ENCODE results near the gene ESYT2. TPM values are rescaled to one million over a fixed set of nuclear protein-coding genes. Genes with fewer than 3 reads are reported as not detected.

Gene ESYT2
- total RNA-seq, 1 experiment from 2014 or later = 39.0 TPM

DNA sequence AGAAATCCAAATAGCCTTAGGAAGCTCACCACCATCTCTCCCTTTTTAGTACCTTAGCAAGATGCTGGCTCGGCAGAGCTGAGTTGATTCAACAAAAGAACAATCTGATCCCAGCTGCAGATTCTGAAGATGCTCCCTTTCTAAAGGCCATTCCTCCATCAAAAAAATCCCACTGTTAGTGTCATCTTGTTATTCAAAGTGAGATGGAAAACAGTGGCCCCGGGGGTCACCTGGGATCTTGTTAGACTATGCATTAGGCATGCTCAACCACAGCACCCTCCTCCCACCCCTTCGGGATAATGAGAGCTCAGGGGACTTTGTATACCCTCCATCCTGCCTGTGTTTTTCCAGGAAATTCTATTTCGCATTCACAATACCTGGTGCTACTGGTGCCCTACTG is 127.1 kb downstream of the ESYT2 start:
- no peak overlapping the region for H3K56ac ChIP-seq (ENCODE audit: insufficient read length, low read depth, low read length)
- no peak for TF ChIP-seq CTCF (conservative IDR thresholded peaks at IDR 0.05)
- no peak overlapping the region for H3T11ph ChIP-seq (ENCODE audit: low read length)
- peak; percentile 66 for DNase-seq
- Mint-ChIP-seq H3K4me3 (peak overlapping the region; percentile 81 to 86), H3K36me3 (ENCODE audit: insufficient read depth in 1 of 3, low read depth in 3 of 3) (peaks cover 29 to 44% (median 44%) of the 10 kb centered on the region in 3 experiments), H3K4me1 (peaks cover 41 to 42% of the 10 kb centered on the region in 2 experiments), H3K27ac (peak overlapping the region in 1 of 3 experiments; percentile 81; a peak in 2 of 7 replicates), H3K9me3 (no peaks in the 10 kb centered on the region), H3K27me3 (ENCODE audit: low read depth) (no peaks in the 10 kb centered on the region)
- H3K79me1 ChIP-seq (ENCODE audit: insufficient read depth, low read depth, low read length, poor library complexity, severe bottlenecking) = peaks cover 6% of the 10 kb centered on the region
- no peak overlapping the region for H3K9ac ChIP-seq (ENCODE audit: extremely low read depth, insufficient read length, low read length)
- no peak overlapping the region for H3K23ac ChIP-seq (ENCODE audit: insufficient read length, low read depth, low read length)
- no peak overlapping the region for H3K14ac ChIP-seq (ENCODE audit: insufficient read depth, low read length)
- no peak overlapping the region for H4K5ac ChIP-seq (ENCODE audit: insufficient read length, low read depth, low read length)
- H3K18ac ChIP-seq (ENCODE audit: insufficient read length, low read depth, low read length) = no peak overlapping the region
- peaks cover 18% of the 10 kb centered on the region for H3K23me2 ChIP-seq (ENCODE audit: insufficient read length, low read depth, low read length, poor library complexity, severe bottlenecking)
- H4K91ac ChIP-seq (ENCODE audit: insufficient read length, low read depth, low read length) = no peak overlapping the region
- no peak overlapping the region for H2BK20ac ChIP-seq (ENCODE audit: low read depth, low read length, poor library complexity, severe bottlenecking)
- H3K4ac ChIP-seq (ENCODE audit: low read depth, low read length) = no peak overlapping the region
- H3K9me3 ChIP-seq (ENCODE audit: control insufficient read depth, low read depth, low read length) = no peaks in the 10 kb centered on the region
- peak overlapping the region; percentile 89 for H3K4me2 ChIP-seq (ENCODE audit: insufficient read depth, insufficient read length, low read length)
- no peak overlapping the region for H2BK120ac ChIP-seq (ENCODE audit: low read depth, low read length, poor library complexity, severe bottlenecking)
- no peak overlapping the region for H4K8ac ChIP-seq (replicated peaks; ENCODE audit: insufficient read length, low read depth, low read length)
- H3K27me3 ChIP-seq (ENCODE audit: insufficient read depth, low read length) = no peaks in the 10 kb centered on the region
- H2BK15ac ChIP-seq (ENCODE audit: low read depth, low read length) = no peak overlapping the region
- peaks cover 3% of the 10 kb centered on the region for H3K4me1 ChIP-seq (ENCODE audit: insufficient read depth, low read length)
- no peak overlapping the region for H2AFZ ChIP-seq (ENCODE audit: low read length)
- WGBS (ENCODE audit: extremely low coverage, insufficient read length, low lambda C conversion rate) = no CpG with 5 or more reads among the region's 4 CpGs
- H4K20me1 ChIP-seq (ENCODE audit: control insufficient read depth, insufficient read depth, insufficient read length) = no peaks in the 10 kb centered on the region
- no peak overlapping the region for H2BK12ac ChIP-seq (ENCODE audit: insufficient read length, low read depth, low read length)
- peaks cover 21% of the 10 kb centered on the region; the same call in 1 of the 2 replicates for H3K79me2 ChIP-seq (ENCODE audit: insufficient read depth, low read length)
- H2BK5ac ChIP-seq (ENCODE audit: insufficient read length, low read length) = no peak overlapping the region
- H2AK5ac ChIP-seq (ENCODE audit: insufficient read length, low read length) = no peak overlapping the region
- no peak overlapping the region for H3K27ac ChIP-seq (ENCODE audit: insufficient read length, low read depth, low read length)
